Measurements from ENCODE around the gene ADAM22.
"Not testable (repeated sequence)": the region's sequence is repeated elsewhere in the genome, so short reads cannot be mapped to it uniquely, and the experiment has no call there.

The ADAM22 gene

GRCh38 chr7:88115258-88115796, 181.3 kb downstream of the ADAM22 start:
- DNase-seq = no peak

GRCh38 chr7:88115816-88116215, 181.8 kb downstream of the ADAM22 start:
- DNase-seq = no peak

- DNase-seq = no peak
Measured at GRCh38 chr7:88116235-88116795, 182.3 kb downstream of the ADAM22 start.

DNA sequence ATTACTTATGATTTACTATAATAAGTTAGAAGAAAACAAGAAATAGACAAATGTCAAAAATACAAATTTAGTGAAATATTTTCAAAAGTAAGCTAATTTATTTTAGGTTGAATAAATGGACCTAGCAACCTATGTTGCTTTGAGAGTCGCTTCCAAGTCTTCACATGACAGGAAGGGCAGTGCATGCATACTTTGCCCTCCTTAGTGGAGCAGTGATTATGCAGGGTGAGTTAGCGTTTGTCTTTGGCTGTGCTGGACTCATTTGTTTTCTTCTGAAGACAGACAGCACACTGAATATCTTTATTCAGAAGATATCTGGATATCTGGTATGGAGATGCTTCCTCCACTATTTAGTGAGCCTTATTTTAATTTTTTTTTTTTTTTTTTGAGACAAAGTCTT, 183.3 kb downstream of the ADAM22 start:
- DNase-seq = no peak

- DNase-seq = no peak
Measured at GRCh38 chr7:88121335-88121734, 187.3 kb downstream of the ADAM22 start.

GRCh38 chr7:88127637-88128290, 193.7 kb downstream of the ADAM22 start:
- DNase-seq = no peak

- no peak for DNase-seq
Measured at GRCh38 chr7:88132725-88133124, 198.7 kb downstream of the ADAM22 start.

DNA sequence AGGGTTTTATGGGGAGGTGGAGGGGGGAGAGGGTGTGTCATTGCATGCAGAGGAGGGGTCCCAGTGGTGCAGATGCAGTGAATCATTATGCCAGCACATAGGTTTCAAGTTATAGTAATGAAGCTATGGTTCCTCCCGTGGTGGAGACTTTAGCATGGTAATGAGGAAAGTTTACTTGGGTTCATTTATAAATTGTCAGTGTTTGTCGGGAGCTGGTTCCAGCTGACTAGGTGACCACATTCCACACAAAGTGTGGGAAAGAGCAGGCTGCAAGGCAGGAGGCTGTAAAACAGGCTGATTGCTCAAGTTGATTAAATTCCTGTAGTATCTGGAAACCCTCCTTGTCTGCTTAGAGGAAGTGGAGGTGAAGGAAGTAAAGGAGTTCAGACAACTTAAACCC, 206.9 kb downstream of the ADAM22 start:
- no peak for DNase-seq

- DNase-seq = no peak
Measured at GRCh38 chr7:88141479-88141878, 207.4 kb downstream of the ADAM22 start.

GRCh38 chr7:88141953-88142352, 207.9 kb downstream of the ADAM22 start:
- DNase-seq = no peak

DNA sequence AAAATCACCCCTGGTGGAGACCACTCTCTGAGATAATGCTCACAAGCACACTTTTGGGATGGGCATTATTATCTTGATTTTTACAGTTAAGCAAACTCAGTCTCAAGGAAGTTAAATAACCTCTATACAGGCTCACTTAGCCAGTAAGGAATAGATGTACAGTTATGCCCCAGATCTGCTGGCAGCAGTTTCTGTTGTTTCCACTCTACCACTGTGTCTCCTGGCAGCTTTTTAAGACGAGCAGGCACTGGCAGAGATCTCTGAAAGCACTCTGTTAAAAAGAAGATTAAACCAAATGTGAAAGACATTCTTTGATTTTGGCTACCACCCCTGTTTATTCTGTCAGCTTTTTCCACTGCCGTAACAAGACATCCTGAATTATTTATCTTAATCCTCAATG, 212.6 kb downstream of the ADAM22 start:
- no peak for DNase-seq

GRCh38 chr7:88147341-88147740, 213.3 kb downstream of the ADAM22 start:
- no peak for DNase-seq

DNA sequence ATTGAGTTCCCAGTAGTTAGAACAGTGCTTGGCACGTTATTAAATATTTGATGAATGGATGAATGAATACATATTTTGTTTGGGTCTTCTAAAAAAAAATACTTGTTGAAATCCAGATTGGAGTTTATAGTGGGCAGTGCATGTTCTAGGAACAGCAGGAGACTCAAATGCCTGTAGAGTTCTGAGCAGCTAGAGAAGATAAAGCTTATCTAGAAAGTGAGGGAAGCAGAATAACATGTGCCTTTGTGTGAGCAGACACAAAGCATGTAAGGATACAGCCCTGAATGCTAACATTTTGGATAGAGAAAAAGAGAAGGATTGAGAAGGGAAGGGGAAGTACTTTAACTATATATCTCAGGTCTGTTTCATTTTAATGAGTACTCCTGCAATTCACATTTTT, 213.9 kb downstream of the ADAM22 start:
- no peak for DNase-seq

- DNase-seq = no peak
Measured at GRCh38 chr7:88150033-88150432, 216.0 kb downstream of the ADAM22 start.

DNA sequence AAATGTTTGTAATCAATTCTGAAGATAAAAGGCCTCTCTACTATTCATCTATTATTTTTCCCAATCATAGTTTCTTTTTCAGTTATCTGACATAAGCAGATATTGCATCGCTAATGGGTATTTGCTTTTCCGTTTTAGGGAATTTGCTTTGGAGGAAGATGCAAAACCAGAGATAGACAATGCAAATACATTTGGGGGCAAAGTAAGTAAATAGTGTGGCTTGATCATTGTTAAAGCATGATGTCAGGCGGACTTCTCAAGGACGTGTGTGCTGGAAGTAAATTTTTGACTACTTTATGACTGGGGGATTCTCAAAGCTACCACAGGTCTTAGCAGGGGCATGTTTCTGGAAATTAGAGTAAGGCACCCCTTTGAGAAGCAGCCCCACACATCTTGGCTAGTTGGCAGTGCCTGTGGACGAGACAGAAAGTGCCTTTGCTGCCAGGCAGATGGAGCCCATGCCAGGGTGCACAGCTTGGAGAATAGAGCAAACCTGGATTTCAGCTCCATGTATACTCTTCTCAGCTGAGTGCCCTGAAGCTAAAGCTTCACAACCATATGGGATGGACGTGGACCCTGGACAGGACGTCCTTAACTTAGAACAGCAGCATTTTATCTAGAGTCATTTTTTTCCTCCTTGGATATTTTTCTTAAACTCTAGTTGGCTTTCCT, 217.2 kb downstream of the ADAM22 start:
- no peak for DNase-seq

DNA sequence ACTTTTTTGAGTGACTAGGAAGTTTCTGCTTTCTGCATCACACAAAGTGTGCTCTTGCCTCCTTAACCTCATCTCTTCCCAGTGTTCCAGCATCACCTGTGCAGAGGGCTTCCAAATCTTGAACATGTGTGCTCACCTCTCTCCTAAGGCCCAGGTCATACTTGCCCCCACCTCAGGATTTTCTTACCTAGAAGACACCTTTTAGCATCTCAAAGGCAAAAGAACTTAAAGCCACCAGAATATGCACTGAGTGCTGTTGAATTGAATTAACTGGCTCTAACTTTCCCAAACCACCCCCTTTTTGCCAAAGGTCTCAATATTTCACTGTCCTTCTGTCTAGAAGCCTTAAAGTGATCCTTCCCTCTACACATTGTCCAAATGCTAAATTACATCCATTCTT, 219.3 kb downstream of the ADAM22 start:
- DNase-seq = no peak

DNA sequence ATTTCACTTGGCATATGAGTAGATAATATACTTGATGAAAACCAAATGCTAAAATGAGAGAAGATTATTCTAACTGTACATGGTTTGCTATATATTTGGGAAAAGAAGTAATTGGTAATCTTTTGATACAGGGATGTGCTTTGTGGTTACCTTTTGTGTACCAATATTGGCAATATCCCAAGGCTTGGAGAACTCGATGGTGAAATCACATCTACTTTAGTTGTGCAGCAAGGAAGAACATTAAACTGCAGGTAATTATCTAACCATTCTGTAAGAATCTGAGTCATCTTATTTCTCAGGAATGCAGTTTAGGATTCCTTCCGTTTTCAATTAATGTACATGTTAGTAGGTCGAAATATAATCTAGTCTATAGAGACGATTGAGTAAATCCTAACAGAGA, 221.7 kb downstream of the ADAM22 start:
- DNase-seq = no peak

GRCh38 chr7:88156356-88156755, 222.3 kb downstream of the ADAM22 start:
- DNase-seq = no peak

DNA sequence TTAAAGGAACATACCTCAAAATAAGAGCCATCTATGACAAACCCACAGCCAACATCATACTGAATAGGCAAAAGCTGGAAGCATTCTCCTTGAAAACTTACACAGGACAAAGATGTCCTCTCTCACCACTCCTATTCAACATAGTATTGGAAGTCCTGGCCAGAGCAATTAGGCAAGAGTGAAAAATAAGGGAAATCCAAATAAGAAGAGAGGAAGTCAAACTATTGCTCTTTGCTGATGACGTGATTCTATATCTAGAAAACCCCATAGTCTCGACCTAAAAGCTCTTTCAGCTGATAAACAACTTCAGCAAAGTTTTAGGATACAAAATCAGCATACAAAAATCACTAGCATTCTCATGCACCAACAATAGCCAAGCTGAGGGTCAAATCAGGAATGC, 225.7 kb downstream of the ADAM22 start:
- DNase-seq = not testable (repeated sequence)

DNA sequence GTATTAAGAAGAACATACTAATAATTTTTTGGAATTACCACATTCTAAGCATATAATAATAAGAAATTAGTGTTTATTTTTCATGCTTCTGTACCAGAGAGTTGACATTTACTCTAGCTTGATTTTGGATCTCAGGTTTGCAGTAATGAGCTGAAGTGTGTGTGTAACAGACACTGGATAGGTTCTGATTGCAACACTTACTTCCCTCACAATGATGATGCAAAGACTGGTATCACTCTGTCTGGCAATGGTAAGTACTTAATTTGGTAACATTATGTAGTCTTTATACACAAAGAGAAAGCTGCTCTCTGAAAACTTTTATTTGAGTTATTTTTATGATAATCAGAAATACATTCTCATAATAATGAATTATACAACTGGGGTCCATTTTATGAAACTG, 231.6 kb downstream of the ADAM22 start:
- DNase-seq = no peak

DNA sequence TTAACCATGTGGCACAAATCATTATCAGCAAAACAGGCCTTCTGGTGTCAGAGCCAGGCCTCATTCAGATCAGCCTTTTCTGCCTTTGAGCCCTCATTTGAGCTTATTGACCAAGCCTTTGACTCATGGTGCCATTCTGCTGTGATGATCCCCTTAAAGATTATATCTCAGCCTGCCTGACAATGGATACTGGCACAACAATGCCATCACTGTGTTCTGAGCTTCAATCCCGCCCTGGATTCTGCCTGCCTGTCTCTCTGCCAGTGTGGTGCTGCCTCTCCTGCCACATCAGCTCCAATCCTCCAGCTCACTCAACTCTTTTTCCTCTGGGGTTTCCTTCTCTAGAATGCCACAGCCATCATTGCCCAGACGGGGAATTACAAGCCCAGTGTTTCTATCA, 233.2 kb downstream of the ADAM22 start:
- no peak for DNase-seq

DNA sequence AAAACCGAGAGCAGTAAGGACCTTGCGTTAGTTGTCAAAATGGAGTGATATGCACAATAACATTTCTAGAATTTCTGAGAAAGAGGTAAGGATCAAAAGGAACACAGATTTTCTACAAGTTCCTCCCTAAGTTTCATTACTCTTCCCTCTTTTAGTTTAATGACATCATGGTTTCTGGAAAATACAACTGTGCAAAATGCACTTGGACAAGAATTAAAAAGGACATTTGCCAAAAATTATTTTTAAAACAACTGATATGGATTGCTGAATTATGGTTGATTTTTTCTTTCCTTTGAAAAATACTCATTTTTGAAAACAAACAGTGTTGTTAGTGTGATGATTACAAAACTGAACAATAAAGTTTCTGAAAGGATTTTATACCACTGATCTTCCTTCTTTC, 233.7 kb downstream of the ADAM22 start:
- DNase-seq = no peak

DNA sequence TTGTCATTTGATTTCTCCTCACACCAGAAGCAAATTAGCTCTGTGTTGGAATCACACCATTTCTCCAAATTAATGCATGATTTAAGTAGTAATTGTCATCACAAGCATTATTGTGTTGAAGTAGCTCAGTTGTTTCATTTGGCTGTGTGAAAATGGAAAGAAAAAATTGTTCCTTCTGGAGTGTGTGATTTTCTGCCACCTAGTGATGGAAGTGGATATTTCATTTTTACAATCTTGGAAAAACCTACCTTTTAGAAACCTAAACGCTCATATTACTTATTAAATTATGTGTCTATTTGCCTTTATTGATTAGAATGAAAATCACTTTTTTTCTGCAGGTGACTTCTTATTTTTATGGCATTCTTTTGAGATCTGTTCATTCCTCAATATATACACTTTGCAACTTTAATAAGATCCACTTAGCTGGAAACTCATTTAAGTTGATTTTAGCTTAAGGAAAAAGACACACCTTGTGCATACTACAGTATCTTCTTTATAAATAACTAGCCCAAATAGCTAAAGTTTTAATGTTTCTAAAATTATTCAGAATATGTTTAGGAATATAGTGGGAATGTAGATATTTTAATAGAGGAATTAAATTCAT, 235.8 kb downstream of the ADAM22 start:
- no peak for DNase-seq

DNA sequence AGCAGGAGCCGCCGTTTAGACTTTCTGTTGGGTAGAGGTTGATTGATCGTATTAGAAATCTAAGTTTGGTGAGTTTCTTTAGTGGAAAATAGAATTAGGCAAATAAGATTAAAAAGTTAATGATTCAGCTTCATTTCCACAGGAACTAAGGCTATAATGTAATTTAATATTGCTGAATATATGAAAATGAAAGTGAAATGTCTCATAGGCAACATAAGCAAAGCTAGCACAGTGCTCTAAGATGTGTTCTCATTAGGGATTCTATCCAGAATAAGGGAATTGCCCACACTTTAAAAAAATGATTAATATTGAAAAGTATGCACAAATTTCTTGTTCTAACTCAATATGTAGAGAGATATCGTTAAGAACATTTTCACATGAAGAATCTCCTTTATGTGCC, 238.8 kb downstream of the ADAM22 start:
- no peak for DNase-seq
